ENCODE measurements around the gene IER3.
"Not testable (repeated sequence)": the region's sequence is repeated elsewhere in the genome, so short reads cannot be mapped to it uniquely, and the experiment has no call there.

Gene IER3

DNA sequence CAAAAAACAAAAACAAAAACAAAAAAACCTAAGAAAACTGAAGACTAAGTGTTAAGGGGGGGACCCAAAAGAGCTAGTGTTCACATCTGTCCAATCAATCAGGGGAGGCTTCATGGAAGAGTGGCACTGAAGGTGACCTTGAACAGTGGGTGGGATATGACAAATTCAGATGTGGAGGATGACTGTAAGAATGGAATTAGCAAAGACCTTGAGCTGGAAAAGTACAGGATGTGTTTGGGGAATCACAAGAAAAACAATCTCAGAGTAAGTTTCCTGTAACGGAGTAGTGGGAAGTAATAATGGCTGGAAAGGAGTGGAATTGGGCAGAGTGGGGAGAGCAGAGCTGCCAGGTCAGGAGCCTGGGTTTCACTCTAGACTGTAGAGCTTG lies 2.9 kb upstream of the IER3 start:
- DNase-seq = no peak

- DNase-seq = peak; percentile 74
These were observed 971 bp downstream of the IER3 start for GRCh38 chr6:30743099-30744053.

- peak; percentile 95 for DNase-seq
These were observed 1.8 kb downstream of the IER3 start, which contains the start of gene FLOT1 for GRCh38 chr6:30742316-30743098. FLOT1 (minus strand) TSS chr6:30742687; CDS start chr6:30742189, 498 bp downstream.

GRCh38 chr6:30741789-30742315 lies 2.5 kb downstream of the IER3 start:
- no peak for DNase-seq

GRCh38 chr6:30741063-30741779 lies 3.1 kb downstream of the IER3 start:
- no peak for DNase-seq

- no peak for DNase-seq
These were observed 3.8 kb downstream of the IER3 start for GRCh38 chr6:30740540-30740870.

DNA sequence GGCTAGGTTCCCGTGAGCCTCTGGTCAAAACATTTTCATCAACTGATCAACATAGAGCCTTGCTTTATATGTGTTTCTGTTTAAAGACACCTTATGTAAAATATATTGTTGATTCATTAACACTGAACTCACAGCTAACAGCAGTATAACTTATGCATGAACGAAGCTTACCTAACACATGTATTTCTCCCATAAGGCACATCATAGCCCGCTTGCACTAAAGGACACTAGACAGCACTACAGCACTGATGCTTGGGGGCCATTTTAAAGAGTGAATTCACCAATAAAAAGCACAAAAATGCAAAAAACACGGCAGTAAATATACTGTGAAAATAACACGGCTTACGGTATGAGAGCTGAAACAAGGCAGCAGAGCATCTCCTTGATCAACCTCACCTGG lies 5.8 kb downstream of the IER3 start:
- no peak for DNase-seq

DNA sequence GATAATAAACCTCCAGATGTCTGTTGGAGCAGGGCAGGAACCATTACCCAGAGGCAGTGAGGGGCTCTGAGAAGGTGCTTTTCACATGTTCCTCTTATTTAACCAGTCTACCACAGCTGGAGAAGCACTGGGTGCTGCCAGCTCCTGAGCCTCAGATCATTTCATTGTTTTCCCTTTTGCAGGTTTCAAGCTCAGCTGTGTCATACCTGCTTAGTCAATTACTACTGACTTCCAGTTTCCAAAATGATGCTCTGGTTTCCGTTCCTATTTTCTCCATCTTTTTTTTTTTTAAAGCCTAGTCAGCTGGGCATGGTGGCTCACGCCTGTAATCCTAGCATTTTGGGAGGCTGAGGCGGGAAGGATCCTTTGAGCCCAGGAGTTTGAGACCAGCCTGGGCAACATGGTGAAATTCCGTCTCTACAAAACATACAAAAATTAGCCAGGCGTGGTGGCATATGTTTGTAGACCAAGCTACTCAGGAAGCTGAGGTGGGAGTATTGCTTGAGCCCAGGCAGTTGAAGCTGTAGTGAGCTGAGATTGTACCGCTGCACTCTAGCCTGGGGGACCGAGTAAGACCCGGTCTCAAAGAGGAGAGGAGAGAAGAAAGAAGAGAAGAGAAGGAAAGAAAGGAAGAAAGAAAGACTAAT lies 8.6 kb downstream of the IER3 start:
- no peak for DNase-seq

DNA sequence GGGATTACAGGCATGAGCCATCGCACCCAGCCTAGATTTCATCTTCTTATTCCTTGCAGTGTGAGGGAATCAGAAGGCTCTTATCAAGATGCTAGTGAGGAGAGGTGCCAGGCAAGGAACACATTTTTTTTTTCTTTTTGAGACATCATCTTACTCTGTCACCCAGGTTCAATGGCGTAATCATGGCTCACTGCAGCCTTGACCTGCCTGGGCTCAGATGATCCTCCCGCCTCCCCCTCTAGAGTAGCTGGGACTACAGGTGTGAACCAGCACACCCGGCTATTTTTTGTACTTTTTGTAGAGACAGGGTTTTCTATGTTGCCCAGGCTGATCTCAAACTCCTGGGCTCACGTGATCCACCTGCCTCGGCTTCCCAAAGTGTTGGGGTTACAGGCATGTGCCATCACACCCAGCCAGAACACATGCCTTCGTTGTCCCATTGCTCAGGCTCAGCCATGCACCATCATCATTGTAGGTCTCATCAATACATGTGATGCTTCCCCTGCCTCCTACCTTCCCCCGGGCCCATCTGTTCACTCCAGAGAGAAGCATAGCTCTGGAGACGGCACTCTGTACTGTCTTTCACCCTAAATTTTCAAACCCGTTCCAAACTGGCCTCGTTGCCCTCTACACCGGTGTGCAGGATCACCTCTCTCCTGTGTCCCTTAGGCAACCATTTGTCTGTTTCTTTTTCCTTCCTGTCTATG lies 12.0 kb downstream of the IER3 start:
- no peak for DNase-seq

DNA sequence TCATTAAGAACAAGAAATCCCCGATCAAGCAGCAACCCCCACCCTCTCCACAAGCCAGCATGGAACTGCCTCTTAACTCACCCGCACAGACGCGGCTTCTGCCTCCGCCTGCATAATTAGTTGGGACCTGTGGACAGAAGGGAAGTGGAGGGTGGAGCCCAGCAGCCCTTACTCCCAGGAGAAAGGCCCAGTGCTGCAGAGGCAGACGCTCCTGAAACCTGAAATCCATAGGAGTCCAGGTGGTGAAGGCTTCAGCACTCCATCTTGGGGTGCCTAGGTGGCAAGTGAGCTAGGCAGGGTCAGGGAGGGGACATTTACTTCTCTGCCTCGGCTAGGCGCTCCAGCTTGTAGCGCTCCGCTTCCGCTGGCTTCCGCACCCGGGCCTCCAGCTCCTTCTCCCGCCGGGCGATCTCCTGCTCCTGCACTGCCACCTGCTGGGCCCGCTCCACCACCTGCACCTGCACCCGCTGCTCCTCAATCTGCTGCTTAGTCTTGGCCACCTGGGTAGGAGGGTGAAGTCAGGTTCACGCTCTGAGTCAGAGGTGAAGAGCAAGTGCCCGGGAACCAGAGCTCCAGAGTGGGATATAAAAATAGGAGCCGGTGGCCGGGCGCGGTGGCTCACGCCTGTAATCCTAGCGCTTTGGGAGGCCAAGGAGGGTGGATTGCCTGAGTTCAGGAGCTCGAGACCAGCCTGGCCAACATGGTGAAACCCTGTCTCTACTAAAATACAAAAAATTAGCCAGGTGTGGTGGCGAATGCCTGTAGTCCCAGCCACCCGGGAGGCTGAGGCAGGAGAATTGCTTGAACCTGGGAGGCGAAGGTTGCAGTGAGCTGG lies 13.5 kb downstream of the IER3 start:
- DNase-seq = peak; percentile 75

- no peak for DNase-seq
These were observed 16.3 kb downstream of the IER3 start for GRCh38 chr6:30727920-30728553.

- no peak for DNase-seq
These were observed 17.6 kb downstream of the IER3 start for GRCh38 chr6:30726506-30727413.

DNA sequence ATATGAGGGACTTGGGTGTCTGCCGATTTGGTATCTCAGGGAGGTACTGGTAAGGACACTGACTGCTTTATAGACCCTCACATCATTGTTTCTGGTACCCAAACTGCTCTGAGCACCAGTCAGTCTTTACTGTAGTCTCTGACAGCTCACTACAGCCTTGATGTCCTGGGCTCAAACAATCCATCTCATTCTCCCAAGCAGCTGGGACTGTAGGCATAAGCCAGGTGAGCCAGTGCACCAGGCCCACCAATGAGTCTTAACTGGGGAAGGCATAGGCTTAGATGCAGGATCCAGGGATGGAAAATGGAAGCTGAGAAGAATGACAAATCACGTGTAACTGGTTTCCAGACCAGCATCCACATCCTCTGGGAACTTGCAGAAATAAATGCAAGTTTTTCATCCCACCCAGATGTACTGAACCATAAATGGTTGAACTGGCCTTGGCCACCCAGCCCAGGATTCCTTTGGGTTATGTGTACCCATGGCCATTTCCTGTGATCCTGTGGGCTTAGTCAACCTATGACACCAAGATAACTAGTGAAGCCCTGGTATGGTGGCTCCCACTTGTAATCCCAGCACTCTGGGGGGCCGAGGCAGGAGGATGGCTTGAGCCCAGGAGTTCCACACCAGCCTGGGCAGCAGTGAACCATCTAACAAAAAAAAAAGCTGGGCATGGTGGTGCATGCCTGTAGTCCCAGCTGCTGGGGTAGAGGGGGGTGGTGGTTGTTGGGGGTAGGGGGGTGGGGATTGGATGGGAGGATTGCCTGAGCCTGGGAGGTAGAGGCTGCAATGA lies 18.4 kb downstream of the IER3 start:
- DNase-seq = no peak

GRCh38 chr6:30724906-30725667 lies 19.3 kb downstream of the IER3 start:
- DNase-seq = no peak

- DNase-seq = not testable (repeated sequence)
These were observed 20.3 kb downstream of the IER3 start for GRCh38 chr6:30723843-30724741.

- DNase-seq = not testable (repeated sequence)
These were observed 21.0 kb downstream of the IER3 start for GRCh38 chr6:30723159-30723842.
